Neural progenitor cell (in vitro differentiated cells): ENCODE data around the gene SCML1. TPM values are rescaled to one million over a fixed set of nuclear protein-coding genes. Genes with fewer than 3 reads are reported as not detected.

Source experiments
- DNase-seq: peaks from one replicate; pipeline ENCODE4 v3.0.0-alpha.2; 2016; ENCODE audit warnings: low spot score
- H2AFZ ChIP-seq: fragments of 200-600 bp; sonication (generic); replicated peaks from 2 replicates; pipeline ENCODE4 v1.6.1; 2016; ENCODE audit warnings: antibody characterized with exemption
- H3F3A ChIP-seq: fragments of 200-600 bp; sonication (generic); 2 replicates; pipeline ENCODE4 v1.6.1; 2016; ENCODE audit warnings: antibody characterized with exemption, low read depth
- H3K27ac ChIP-seq: fragments of 200-600 bp; sonication (generic); 2 replicates; pipeline ENCODE4 v1.5.1; 2016; ENCODE audit warnings: mild to moderate bottlenecking
- H3K27me3 ChIP-seq: fragments of 200-600 bp; sonication (generic); 2 replicates; pipeline ENCODE4 v1.6.1; 2016; ENCODE audit warnings: mild to moderate bottlenecking, moderate library complexity
- H3K36me3 ChIP-seq: fragments of 200-600 bp; sonication (generic); 2 replicates; pipeline ENCODE4 v1.5.1; 2016
- H3K4me1 ChIP-seq: fragments of 200-600 bp; sonication (generic); 2 replicates; pipeline ENCODE4 v1.6.1; 2016; ENCODE audit warnings: mixed run types
- H3K4me2 ChIP-seq: fragments of 200-600 bp; sonication (generic); 2 replicates; pipeline ENCODE4 v1.6.1; 2016
- H3K4me3 ChIP-seq: fragments of 200-600 bp; sonication (generic); 2 replicates; pipeline ENCODE4 v1.5.1; 2016
- H3K79me2 ChIP-seq: fragments of 200-600 bp; sonication (generic); 2 replicates; pipeline ENCODE4 v1.6.1; 2016; ENCODE audit warnings: low read depth
- H3K9ac ChIP-seq: fragments of 200-600 bp; sonication (generic); 2 replicates; pipeline ENCODE4 v1.6.1; 2016
- H3K9me3 ChIP-seq: fragments of 200-600 bp; sonication (generic); 2 replicates; pipeline ENCODE4 v1.5.1; 2016; ENCODE audit warnings: low read depth
- H4K20me1 ChIP-seq: fragments of 200-600 bp; sonication (generic); 2 replicates; pipeline ENCODE4 v1.6.1; 2016; ENCODE audit warnings: low read depth
- H3K27ac Mint-ChIP-seq: 3 replicates; pipeline ENCODE4 v1.8.0; 2021; ENCODE audit warnings: mixed read lengths
- H3K27me3 Mint-ChIP-seq: 2 replicates; pipeline ENCODE4 v1.8.0; 2022; ENCODE audit warnings: low read depth, mild to moderate bottlenecking, inconsistent platforms, moderate library complexity, mixed read lengths; ENCODE audit not compliant: insufficient read depth
- H3K36me3 Mint-ChIP-seq: 3 replicates; pipeline ENCODE4 v1.8.0; 2021; ENCODE audit warnings: mixed read lengths
- H3K4me1 Mint-ChIP-seq: 3 replicates; pipeline ENCODE4 v1.8.0; 2021; ENCODE audit warnings: mixed read lengths
- H3K4me3 Mint-ChIP-seq: 3 replicates; pipeline ENCODE4 v1.8.0; 2021; ENCODE audit warnings: mild to moderate bottlenecking, moderate library complexity, mixed read lengths
- H3K9me3 Mint-ChIP-seq: 3 replicates; pipeline ENCODE4 v1.8.0; 2020; ENCODE audit warnings: mixed read lengths
- CTCF ChIP-seq: fragments of 200-600 bp; sonication (generic); IDR thresholded peaks from 2 replicates; pipeline ENCODE4 v1.5.1; 2017; ENCODE audit warnings: antibody characterized with exemption, mild to moderate bottlenecking
- EZH2 ChIP-seq: fragments of 200-600 bp; sonication (generic); IDR thresholded peaks from 2 replicates; pipeline ENCODE4 v1.6.1; 2017; ENCODE audit warnings: antibody characterized with exemption, mild to moderate bottlenecking, moderate library complexity
- EZH2phosphoT487 ChIP-seq: fragments of 200-600 bp; sonication (generic); IDR thresholded peaks from 2 replicates; pipeline ENCODE4 v1.6.1; 2017; ENCODE audit warnings: antibody characterized with exemption
- total RNA-seq: library from RNA; depleted of rRNA; stranded (reverse); fragments of >200 nt; gene quantifications from 2 replicates; pipeline ENCODE4 v1.2.3, GENCODE V29; 2015; ENCODE audit warnings: low replicate concordance

The SCML1 gene
- total RNA-seq, 1 donor from 2014 or later: 9.7 TPM

DNA sequence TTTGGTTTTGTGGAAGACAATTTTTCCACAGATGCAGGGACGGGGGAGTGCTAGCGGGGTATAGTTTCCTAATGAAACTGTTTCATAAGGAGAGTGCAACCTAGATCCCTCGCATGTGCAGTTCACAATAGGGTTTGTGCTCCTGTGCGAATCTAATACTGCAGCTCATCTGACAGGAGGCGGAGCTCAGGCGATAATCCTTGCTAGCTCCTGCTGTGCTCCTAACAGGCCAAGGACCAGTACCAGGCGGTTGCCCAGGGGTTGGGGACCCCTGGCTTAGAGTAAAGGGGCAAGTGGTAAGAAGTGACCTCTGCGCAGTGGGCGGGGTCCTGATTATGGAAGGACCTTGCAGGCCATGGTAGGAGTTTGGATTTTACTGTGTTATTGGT, 3.8 kb downstream of the SCML1 start:
- TF ChIP-seq EZH2: no peak
- Histone ChIP-seq H3K4me1 (peaks cover 16% of the 10 kb centered on the region), H3F3A (peaks cover 6% of the 10 kb centered on the region), H3K79me2 (no peaks in the 10 kb centered on the region), H4K20me1 (no peaks in the 10 kb centered on the region), H3K4me3 (no peak overlapping the region), H3K27ac (no peak overlapping the region), H3K4me2 (peak overlapping the region; percentile 40), H2AFZ (no peak overlapping the region), H3K9ac (no peak overlapping the region), H3K36me3 (no peaks in the 10 kb centered on the region), H3K27me3 (peaks cover 25% of the 10 kb centered on the region), H3K9me3 (peaks cover 4% of the 10 kb centered on the region)
- peaks cover 24% of the 10 kb centered on the region for H3K4me1 Mint-ChIP-seq
- no peak overlapping the region for H3K4me3 Mint-ChIP-seq
- H3K27ac Mint-ChIP-seq: no peak overlapping the region
- DNase-seq: peak; percentile 75
- H3K36me3 Mint-ChIP-seq: no peaks in the 10 kb centered on the region
- no peaks in the 10 kb centered on the region for H3K9me3 Mint-ChIP-seq
- no peaks in the 10 kb centered on the region for H3K27me3 Mint-ChIP-seq

DNA sequence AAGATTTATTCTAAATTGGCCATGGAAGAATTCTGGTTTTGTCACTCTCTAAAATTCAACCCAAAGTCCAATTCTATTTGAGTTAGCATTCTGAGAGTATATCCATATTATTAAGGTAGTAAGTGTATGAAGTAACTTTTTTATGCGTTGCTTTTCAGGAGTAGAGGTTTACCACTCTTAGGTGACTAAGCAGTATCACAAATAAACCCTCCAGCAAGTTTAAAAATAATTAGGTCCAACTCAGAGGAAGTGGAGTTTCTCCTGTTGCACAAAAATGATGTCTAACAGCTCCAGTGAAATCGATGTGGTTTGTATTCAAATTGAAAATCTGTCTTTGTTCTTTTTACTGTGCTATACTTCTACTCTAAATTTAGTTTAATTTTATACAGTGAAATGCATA, 6.6 kb downstream of the SCML1 start:
- Histone ChIP-seq H4K20me1 (no peaks in the 10 kb centered on the region), H2AFZ (no peak overlapping the region), H3K9ac (no peak overlapping the region), H3K9me3 (peaks cover 2% of the 10 kb centered on the region), H3K4me1 (peaks cover 11% of the 10 kb centered on the region), H3K79me2 (no peaks in the 10 kb centered on the region), H3K36me3 (no peaks in the 10 kb centered on the region), H3K4me2 (no peak overlapping the region), H3F3A (no peaks in the 10 kb centered on the region), H3K27ac (no peak overlapping the region), H3K27me3 (peaks cover 11% of the 10 kb centered on the region), H3K4me3 (no peak overlapping the region)
- Mint-ChIP-seq H3K27ac (no peak overlapping the region), H3K27me3 (peaks cover 2% of the 10 kb centered on the region), H3K9me3 (no peaks in the 10 kb centered on the region), H3K4me3 (no peak overlapping the region), H3K36me3 (no peaks in the 10 kb centered on the region), H3K4me1 (peaks cover 21% of the 10 kb centered on the region)
- TF ChIP-seq EZH2 (no peak), CTCF (no peak), EZH2phosphoT487 (no peak)
- DNase-seq: no peak

- H3K4me3 Mint-ChIP-seq: no peak overlapping the region
- no peak overlapping the region for H3K9ac ChIP-seq
- H3K9me3 ChIP-seq: no peaks in the 10 kb centered on the region
- no peak for DNase-seq
- H4K20me1 ChIP-seq: no peaks in the 10 kb centered on the region
- H3K9me3 Mint-ChIP-seq: no peaks in the 10 kb centered on the region
- peaks cover 15% of the 10 kb centered on the region for H3K4me1 Mint-ChIP-seq
- no peaks in the 10 kb centered on the region for H3K36me3 ChIP-seq
- no peak overlapping the region for H3K27ac Mint-ChIP-seq
- H3K36me3 Mint-ChIP-seq: no peaks in the 10 kb centered on the region
- TF ChIP-seq CTCF (peak; percentile 53), EZH2phosphoT487 (no peak)
- H3F3A ChIP-seq: no peaks in the 10 kb centered on the region
- no peak overlapping the region for H2AFZ ChIP-seq
- no peaks in the 10 kb centered on the region for H3K79me2 ChIP-seq
- H3K27me3 Mint-ChIP-seq: peaks cover 2% of the 10 kb centered on the region
- peaks cover under 1% of the 10 kb centered on the region for H3K27me3 ChIP-seq
- H3K4me3 ChIP-seq: no peak overlapping the region
- H3K4me2 ChIP-seq: no peak overlapping the region
- peaks cover 11% of the 10 kb centered on the region for H3K4me1 ChIP-seq
- H3K27ac ChIP-seq: no peak overlapping the region
Measured at GRCh38 chrX:17744896-17745523, 7.7 kb downstream of the SCML1 start.

- TF ChIP-seq EZH2phosphoT487 (no peak), CTCF (no peak), EZH2 (no peak)
- H3K36me3 Mint-ChIP-seq: peaks cover 2% of the 10 kb centered on the region
- DNase-seq: no peak
- H3K27ac Mint-ChIP-seq: no peak overlapping the region
- Histone ChIP-seq H4K20me1 (no peaks in the 10 kb centered on the region), H2AFZ (no peak overlapping the region), H3K9me3 (peaks cover 4% of the 10 kb centered on the region), H3K4me2 (no peak overlapping the region), H3K4me1 (no peaks in the 10 kb centered on the region), H3K4me3 (no peak overlapping the region), H3F3A (no peaks in the 10 kb centered on the region), H3K36me3 (no peaks in the 10 kb centered on the region), H3K27ac (no peak overlapping the region), H3K27me3 (no peaks in the 10 kb centered on the region), H3K79me2 (no peaks in the 10 kb centered on the region), H3K9ac (no peak overlapping the region)
- H3K9me3 Mint-ChIP-seq: no peaks in the 10 kb centered on the region
- no peak overlapping the region for H3K4me3 Mint-ChIP-seq
- H3K27me3 Mint-ChIP-seq: peaks cover 2% of the 10 kb centered on the region
- H3K4me1 Mint-ChIP-seq: no peaks in the 10 kb centered on the region
Measured at GRCh38 chrX:17747692-17748091, 10.4 kb downstream of the SCML1 start.
